ENCODE results near the gene TMEM185A.
"Not testable (repeated sequence)": the region's sequence is repeated elsewhere in the genome, so short reads cannot be mapped to it uniquely, and the experiment has no call there.

Gene TMEM185A

GRCh38 chrX:149550454-149550853 is 81.1 kb downstream of the TMEM185A start:
- not testable (repeated sequence) for DNase-seq

GRCh38 chrX:149549701-149550100 is 81.9 kb downstream of the TMEM185A start, which contains the start of gene HSFX3:
HSFX3 (minus strand) TSS chrX:149549924; CDS start chrX:149549852, 72 bp downstream.
- not testable (repeated sequence) for DNase-seq

GRCh38 chrX:149547782-149548181 is 83.8 kb downstream of the TMEM185A start:
- DNase-seq: not testable (repeated sequence)

DNA sequence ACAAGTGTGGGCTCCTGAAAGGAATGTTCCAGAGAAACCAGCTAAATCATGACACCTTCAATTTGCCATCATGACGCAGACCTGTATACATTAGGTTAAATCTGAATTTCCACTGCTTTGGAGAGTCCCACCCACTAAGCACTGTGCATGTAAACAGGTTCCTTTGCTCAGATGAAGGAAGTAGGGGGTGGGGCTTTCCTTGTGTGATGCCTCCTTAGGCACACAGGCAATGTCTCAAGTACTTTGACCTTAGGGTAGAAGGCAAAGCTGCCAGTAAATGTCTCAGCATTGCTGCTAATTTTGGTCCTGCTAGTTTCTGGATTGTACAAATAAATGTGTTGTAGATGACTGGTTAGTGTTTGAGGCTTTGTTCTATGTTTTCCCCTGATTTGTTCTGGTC is 84.6 kb downstream of the TMEM185A start:
- not testable (repeated sequence) for DNase-seq

All from SIG-M5 (cell line).